Measurements from ENCODE around the gene ADI1. TPM values are rescaled to one million over a fixed set of nuclear protein-coding genes. Genes with fewer than 3 reads are reported as not detected.

Gene ADI1
- total and polyA plus RNA-seq, 2 of the 8 experiments (the other 6 are each of a cell fraction or from before 2014, with no cell fraction given) = 12.2 to 40.2 TPM

- no peaks in the 10 kb centered on the region for H3K79me2 ChIP-seq (ENCODE audit: control insufficient read depth in 1 of 2, insufficient read depth in 2 of 2, low read length in 2 of 2)
- ChIA-PET POLR2A (ENCODE audit: partially characterized antibody) (interaction anchor here (0.8 kb wide), 1 partner anchor 90 kb away, joined by 3 read pairs; the partner anchor contains the start of gene RNASEH1), CTCF (ENCODE audit: partially characterized antibody) (interaction anchor here (1.0 to 12.1 kb wide), 4 partner anchors 9 to 52 kb away, joined by 3 to 123 read pairs (median 4); no protein-coding TSS in a partner anchor)
- no peak overlapping the region for H2BK12ac ChIP-seq (ENCODE audit: low read depth, low read length)
- no peak overlapping the region for H3K23ac ChIP-seq (ENCODE audit: insufficient read length)
- no peak overlapping the region for H3K4ac ChIP-seq (replicated peaks; ENCODE audit: insufficient read length, low read depth, low read length)
- no peaks in the 10 kb centered on the region for H4K20me1 ChIP-seq (replicated peaks in 1 of 2; ENCODE audit: control insufficient read depth in 1 of 2, insufficient read depth in 2 of 2, low read length in 2 of 2)
- no peak overlapping the region for H2BK15ac ChIP-seq (ENCODE audit: low read length)
- H3K27ac ChIP-seq (ENCODE audit: low read depth, low read length) = no peak overlapping the region
- H3K79me1 ChIP-seq (ENCODE audit: low read depth, low read length) = no peaks in the 10 kb centered on the region
- no peaks in the 10 kb centered on the region for H3K9me3 ChIP-seq (ENCODE audit: insufficient read depth in 2 of 2, low read depth in 1 of 2, low read length in 1 of 2)
- FAIRE-seq (no peak), DNase-seq (ENCODE audit: low read depth in 1 of 2, low spot score in 2 of 2) (no peak)
- no peaks in the 10 kb centered on the region for H3K23me2 ChIP-seq (ENCODE audit: low read depth, low read length)
- no peak overlapping the region for H3K4me2 ChIP-seq (ENCODE audit: insufficient read depth in 1 of 2, low read depth in 2 of 2, low read length in 2 of 2)
- no peak overlapping the region for H3K56ac ChIP-seq (replicated peaks; ENCODE audit: insufficient read length, low read depth, low read length)
- no peak overlapping the region for H2BK120ac ChIP-seq (replicated peaks; ENCODE audit: low read depth, low read length)
- H2AK5ac ChIP-seq (ENCODE audit: low read depth, low read length) = no peak overlapping the region
- H3K36me3 ChIP-seq (ENCODE audit: control insufficient read depth in 2 of 4, insufficient read depth in 4 of 4, low read length in 3 of 4) = peaks cover 0 to 14% (median 1%) of the 10 kb centered on the region in 4 experiments; a peak in 5 of 8 replicates
- H4K91ac ChIP-seq (replicated peaks; ENCODE audit: insufficient read length, low read length) = no peak overlapping the region
- H4K8ac ChIP-seq (ENCODE audit: extremely low read depth, insufficient read depth, low read length) = no peak overlapping the region
- H3K14ac ChIP-seq (ENCODE audit: insufficient read length) = no peak overlapping the region
- peaks cover 0 to 2% (median 0%) of the 10 kb centered on the region in 4 experiments; a peak in 1 of 7 replicates for H3K4me1 ChIP-seq (replicated peaks in 1 of 4; ENCODE audit: control insufficient read depth in 3 of 4, insufficient read depth in 4 of 4, low read length in 3 of 4)
- H2BK5ac ChIP-seq (ENCODE audit: low read depth, low read length) = no peak overlapping the region
- no peak overlapping the region for H2AFZ ChIP-seq (ENCODE audit: low read length)
- TF ChIP-seq HDAC2 (IDR thresholded peaks at IDR 0.05; ENCODE audit: borderline replicate concordance in 1 of 2, low read depth in 2 of 2, low read length in 2 of 2) = no peak
- H3K27me3 ChIP-seq (replicated peaks in 1 of 4; ENCODE audit: control insufficient read depth in 3 of 4, extremely low read depth in 1 of 4, insufficient read depth in 3 of 4, low read length in 3 of 4) = no peaks in the 10 kb centered on the region
- no peak overlapping the region for H4K5ac ChIP-seq (ENCODE audit: insufficient read length, low read depth, low read length)
- H2BK20ac ChIP-seq (ENCODE audit: low read length) = no peak overlapping the region
- H3K4me3 ChIP-seq (ENCODE audit: extremely low read depth in 1 of 4, insufficient read depth in 2 of 4, low read depth in 3 of 4, low read length in 4 of 4) = no peak overlapping the region
- H3K18ac ChIP-seq (ENCODE audit: extremely low read depth, low read length) = no peak overlapping the region
- H3K9ac ChIP-seq (replicated peaks in 1 of 4; ENCODE audit: extremely low read depth in 1 of 4, low read depth in 3 of 4, low read length in 3 of 4) = no peak overlapping the region
- WGBS, 2 experiments (ENCODE audit: extremely low coverage in 1 of 2, insufficient coverage in 1 of 2, insufficient read length in 1 of 2, insufficient replicate concordance in 2 of 2, low coverage in 1 of 2, low lambda C conversion rate in 2 of 2, missing lambda C conversion rate in 1 of 2) = 94% methylated on average over 31 of the region's 31 CpGs; no CpG with 5 or more reads in 1 of the 2 experiments
Observed at GRCh38 chr2:3468296-3468988, 50.9 kb downstream of the ADI1 start.

Data from H1 (cell line).